ENCODE data around the gene PNMA8C.

The PNMA8C gene

DNA sequence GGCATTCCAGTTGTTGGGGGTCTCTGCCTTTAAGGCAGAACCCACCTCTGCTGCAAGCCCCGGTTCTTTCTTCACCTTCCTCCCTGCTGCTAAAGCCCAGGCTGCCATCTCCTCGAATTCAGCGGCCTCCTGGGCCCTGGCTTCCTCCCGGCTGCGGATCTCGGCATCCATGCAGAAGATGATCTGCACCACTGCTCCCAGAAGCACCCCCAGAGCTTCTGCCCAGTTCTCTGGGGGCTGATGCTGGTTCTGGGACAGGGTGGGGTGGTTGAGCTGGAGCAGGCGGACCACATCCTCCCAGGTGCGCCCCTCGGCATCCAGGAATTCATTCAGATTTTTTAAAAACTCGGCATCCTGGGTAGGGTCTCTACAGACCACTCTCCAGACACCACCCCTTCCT lies 41.6 kb upstream of the PNMA8C start:
- H3K4me3 ChIP-seq (ENCODE audit: low read depth, low read length), result no peak overlapping the region
- DNase-seq (ENCODE audit: low read depth), result no peak
- TF ChIP-seq, protein P1, sequence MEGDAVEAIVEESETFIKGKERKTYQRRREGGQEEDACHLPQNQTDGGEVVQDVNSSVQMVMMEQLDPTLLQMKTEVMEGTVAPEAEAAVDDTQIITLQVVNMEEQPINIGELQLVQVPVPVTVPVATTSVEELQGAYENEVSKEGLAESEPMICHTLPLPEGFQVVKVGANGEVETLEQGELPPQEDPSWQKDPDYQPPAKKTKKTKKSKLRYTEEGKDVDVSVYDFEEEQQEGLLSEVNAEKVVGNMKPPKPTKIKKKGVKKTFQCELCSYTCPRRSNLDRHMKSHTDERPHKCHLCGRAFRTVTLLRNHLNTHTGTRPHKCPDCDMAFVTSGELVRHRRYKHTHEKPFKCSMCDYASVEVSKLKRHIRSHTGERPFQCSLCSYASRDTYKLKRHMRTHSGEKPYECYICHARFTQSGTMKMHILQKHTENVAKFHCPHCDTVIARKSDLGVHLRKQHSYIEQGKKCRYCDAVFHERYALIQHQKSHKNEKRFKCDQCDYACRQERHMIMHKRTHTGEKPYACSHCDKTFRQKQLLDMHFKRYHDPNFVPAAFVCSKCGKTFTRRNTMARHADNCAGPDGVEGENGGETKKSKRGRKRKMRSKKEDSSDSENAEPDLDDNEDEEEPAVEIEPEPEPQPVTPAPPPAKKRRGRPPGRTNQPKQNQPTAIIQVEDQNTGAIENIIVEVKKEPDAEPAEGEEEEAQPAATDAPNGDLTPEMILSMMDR (IDR thresholded peaks at IDR 0.05; ENCODE audit: low read depth, low read length, missing control alignments), result no peak

DNA sequence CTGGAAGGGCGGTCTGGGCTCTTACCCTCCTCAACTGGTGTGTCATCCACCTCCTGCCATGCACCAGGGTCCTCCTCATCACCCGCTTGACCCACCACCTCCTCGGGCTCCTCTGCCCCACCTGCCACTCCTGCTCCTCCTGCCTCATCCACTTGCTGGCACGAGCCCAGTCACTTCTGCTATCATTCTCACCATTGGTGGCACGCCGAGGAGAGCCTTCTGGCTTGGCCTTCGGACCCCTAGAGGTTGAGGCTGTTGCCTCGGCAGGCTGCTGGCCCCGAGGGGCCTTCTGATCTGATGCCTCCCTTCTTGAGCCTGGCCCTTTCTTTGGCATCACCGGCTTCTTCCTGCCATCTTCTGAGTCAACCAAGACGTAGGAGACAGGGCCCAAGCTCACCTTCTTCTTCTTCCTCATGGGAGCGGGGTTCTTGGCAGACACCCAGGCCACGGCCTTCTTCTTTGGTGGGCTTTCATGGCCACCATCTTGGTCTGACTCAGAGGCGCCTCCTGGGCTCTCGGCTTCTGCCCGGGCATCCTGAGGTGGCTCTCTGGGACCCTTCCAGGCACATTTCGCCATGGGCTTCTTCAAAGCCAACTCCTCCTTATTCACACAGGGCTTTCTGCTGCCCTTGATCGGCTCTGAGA lies 40.9 kb upstream of the PNMA8C start:
- H3K4me3 ChIP-seq (ENCODE audit: low read depth, low read length), result no peak overlapping the region
- DNase-seq (ENCODE audit: low read depth), result no peak
- TF ChIP-seq, protein P1 (IDR thresholded peaks at IDR 0.05; ENCODE audit: low read depth, low read length, missing control alignments), result no peak

DNA sequence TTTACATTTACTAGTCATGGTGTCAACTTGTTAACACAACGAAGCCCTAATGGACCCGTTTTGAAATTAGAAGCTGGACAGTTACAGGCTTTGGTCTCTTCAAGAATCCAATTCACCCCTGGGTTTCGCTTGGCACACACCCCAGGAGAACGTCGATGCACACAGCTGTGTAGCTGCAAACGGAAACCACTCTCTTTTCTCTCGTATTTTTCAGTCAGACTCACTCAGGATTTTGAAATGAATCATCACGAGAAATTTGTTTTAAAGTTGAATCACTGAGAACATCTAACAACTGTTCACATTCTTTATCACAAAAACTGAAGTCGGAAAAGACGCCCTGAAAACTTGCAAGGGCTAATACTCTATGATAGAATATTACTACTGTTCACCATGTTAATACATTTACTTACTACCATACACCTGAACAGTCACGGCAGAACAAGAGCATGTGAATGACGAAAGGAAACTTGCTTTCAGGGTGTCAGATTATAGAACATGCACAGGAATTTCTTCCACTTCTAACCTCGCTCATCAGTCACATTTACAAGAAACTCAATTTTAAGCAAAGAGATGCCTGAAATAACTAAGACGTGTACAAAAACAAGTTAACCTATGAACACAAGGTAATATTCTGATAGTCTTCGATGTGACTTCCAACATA lies 37.9 kb upstream of the PNMA8C start:
- DNase-seq (ENCODE audit: low read depth), result peak; percentile 39
- TF ChIP-seq, protein P1 (IDR thresholded peaks at IDR 0.05; ENCODE audit: low read depth, low read length, missing control alignments), result no peak
- no peak overlapping the region for H3K4me3 ChIP-seq (ENCODE audit: low read depth, low read length)

DNA sequence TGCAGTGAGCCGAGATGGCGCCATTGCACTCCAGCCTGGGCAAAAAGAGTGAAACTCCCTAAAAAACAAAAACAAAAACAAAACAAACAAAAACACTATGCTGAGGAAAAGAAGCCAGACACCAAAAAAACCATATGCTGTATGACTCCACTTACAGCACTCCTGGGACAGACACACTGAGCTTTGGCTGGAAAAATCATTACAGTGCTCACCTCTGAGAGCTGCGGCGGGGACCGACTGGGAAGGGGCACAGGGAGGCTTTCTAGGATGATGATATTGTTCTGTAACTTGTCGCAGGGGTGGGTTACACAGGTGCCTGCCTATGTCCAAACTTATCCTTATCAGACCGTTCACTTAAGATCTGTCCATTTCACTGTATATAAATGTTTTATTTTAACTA lies 34.8 kb upstream of the PNMA8C start:
- no peak overlapping the region for H3K4me3 ChIP-seq (ENCODE audit: low read depth, low read length)
- TF ChIP-seq, protein P1 (IDR thresholded peaks at IDR 0.05; ENCODE audit: low read depth, low read length, missing control alignments), result no peak
- DNase-seq (ENCODE audit: low read depth), result no peak

DNA sequence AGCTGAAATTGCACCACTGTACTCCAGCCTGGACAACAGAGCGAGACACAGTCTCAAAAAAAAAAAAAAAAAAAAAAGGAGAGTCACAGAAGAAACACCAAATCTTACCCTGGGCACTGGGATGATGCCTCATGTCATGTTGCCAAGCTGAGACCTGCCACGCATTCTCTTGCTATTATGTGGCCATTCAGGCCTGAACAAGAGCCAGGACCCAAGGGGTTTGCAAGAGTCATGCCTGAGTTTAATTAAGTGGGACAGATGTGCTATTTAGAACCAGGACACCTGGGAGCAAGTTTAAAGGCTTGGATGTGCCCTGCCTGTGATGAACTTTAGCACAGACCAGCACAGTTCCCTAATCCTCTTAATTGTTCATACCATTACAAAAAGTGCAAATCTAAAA lies 32.8 kb upstream of the PNMA8C start:
- TF ChIP-seq, protein P1 (IDR thresholded peaks at IDR 0.05; ENCODE audit: low read depth, low read length, missing control alignments), result no peak
- no peak for DNase-seq (ENCODE audit: low read depth)
- H3K4me3 ChIP-seq (ENCODE audit: low read depth, low read length), result no peak overlapping the region

DNA sequence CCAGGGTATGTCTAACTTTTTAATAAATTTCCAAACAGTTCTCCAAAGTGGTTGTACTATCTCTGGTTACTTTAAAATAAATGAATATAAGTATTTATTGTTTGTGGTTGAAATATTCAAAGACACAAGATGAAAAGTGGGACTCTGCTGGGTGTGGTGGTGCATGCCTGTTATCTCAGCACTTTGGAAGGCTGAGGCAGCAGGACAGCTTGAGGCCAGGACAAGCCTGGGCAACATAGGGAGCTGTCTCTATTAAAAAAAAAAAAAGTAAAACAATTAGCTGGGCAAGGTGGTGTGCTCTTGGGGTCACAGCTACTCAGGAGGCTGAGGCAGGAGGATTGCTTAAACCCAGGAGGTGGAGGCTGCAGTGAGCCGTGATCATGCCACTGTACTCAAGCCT lies 32.2 kb upstream of the PNMA8C start:
- H3K4me3 ChIP-seq (ENCODE audit: low read depth, low read length), result no peak overlapping the region
- DNase-seq (ENCODE audit: low read depth), result no peak
- TF ChIP-seq, protein P1 (IDR thresholded peaks at IDR 0.05; ENCODE audit: low read depth, low read length, missing control alignments), result no peak

DNA sequence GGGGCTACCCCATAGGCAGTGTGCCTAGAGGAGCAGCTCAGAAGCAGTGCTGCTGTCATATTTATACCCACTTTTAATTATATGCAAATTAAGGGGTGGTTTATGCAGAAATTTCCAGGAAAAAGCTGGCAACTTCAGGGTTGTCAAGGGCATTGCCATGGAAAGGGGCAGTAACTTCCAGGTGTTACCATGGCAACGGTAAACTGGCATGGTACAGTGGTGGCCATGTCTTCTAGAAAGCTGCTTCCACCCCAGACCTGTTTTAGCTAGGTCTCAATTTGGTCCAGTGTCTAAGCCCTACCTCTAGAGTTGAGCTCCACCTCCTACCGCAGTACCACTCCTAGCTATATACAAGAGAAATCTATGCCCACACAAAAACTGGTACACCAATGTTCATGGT lies 31.3 kb upstream of the PNMA8C start:
- TF ChIP-seq, protein P1 (IDR thresholded peaks at IDR 0.05; ENCODE audit: low read depth, low read length, missing control alignments), result no peak

More for the DNA sequence above, 31.3 kb upstream of the PNMA8C start:
- no peak for DNase-seq (ENCODE audit: low read depth)
- H3K4me3 ChIP-seq (ENCODE audit: low read depth, low read length), result no peak overlapping the region

Data from GM12864 (cell line).